Uterus (tissue), 4 donors: ENCODE data around the gene TRIOBP. TPM values are rescaled to one million over a fixed set of nuclear protein-coding genes. Genes with fewer than 3 reads are reported as not detected.

Experiments
- DNase-seq, 2 donors: peaks; one replicate each; pipeline ENCODE4 v3.0.0-alpha.2; 2019 to 2020
- H3K27ac ChIP-seq, 2 donors: fragments of 200-600 bp; sonication (generic); 1 replicate in 1 of 2; 2 replicates in 1 of 2; pipeline ENCODE4 v1.5.1; 2016 to 2018
- H3K27me3 ChIP-seq, 2 donors: fragments of 200-600 bp; sonication (generic); one replicate each; pipeline ENCODE4 v1.5.1; 2018 to 2019; ENCODE audit warnings: control low read depth in 1 of 2
- H3K36me3 ChIP-seq, 2 donors: fragments of 200-600 bp; sonication (generic); one replicate each; pipeline ENCODE4 v1.5.1; 2019; ENCODE audit warnings: control low read depth in 1 of 2
- H3K4me1 ChIP-seq, 2 donors: fragments of 200-600 bp; sonication (generic); one replicate each; pipeline ENCODE4 v1.5.1; 2018 to 2019; ENCODE audit warnings: control low read depth in 1 of 2
- H3K4me3 ChIP-seq, 2 donors: fragments of 200-600 bp; sonication (generic); 1 replicate in 1 of 2; 2 replicates in 1 of 2; pipeline ENCODE4 v1.5.1; 2018 to 2019; ENCODE audit warnings: mild to moderate bottlenecking in 1 of 2
- H3K9me3 ChIP-seq, 2 donors: fragments of 200-600 bp; sonication (generic); one replicate each; pipeline ENCODE4 v1.5.1; 2019; ENCODE audit warnings: control low read depth in 1 of 2
- POLR2A ChIP-seq, 2 donors: fragments of 450-650 bp; IDR thresholded peaks; one replicate each; pipeline ENCODE4 v1.6.1; 2016; ENCODE audit warnings: antibody characterized with exemption in 2 of 2, mild to moderate bottlenecking in 1 of 2, moderate library complexity in 1 of 2
- intact Hi-C: fragments of 100-400 bp; cut with DNase I; formaldehyde crosslinking; loops from one replicate; pipeline ENCODE4 v1.15.1; 2023; ENCODE audit warnings: low total_unique reads
- total RNA-seq, 4 donors: library from RNA; depleted of rRNA in 3 of 4; stranded (reverse); fragments of >200 nt in 3 of 4; gene quantifications; one replicate each; pipeline versions ENCODE4 v1.1.0 to v1.2.4, GENCODE V29; 2014 to 2023
- TF ChIP-seq, protein P1 (sequence below), 4 experiments: fragments of 200-600 bp in 2 of 4; fragments of 450-650 bp in 2 of 4; sonication (generic) in 2 of 4; IDR thresholded peaks; one replicate each; pipeline ENCODE4 v1.5.1; 2016 to 2019; ENCODE audit warnings: antibody characterized with exemption in 4 of 4, mild to moderate bottlenecking in 2 of 4, moderate library complexity in 1 of 4
- donor health status: DM: yes; HTN: yes; CAD: no.

The TRIOBP gene
- total RNA-seq, 4 donors from 2014 or later: 56.2 to 177 (median 127) TPM

DNA sequence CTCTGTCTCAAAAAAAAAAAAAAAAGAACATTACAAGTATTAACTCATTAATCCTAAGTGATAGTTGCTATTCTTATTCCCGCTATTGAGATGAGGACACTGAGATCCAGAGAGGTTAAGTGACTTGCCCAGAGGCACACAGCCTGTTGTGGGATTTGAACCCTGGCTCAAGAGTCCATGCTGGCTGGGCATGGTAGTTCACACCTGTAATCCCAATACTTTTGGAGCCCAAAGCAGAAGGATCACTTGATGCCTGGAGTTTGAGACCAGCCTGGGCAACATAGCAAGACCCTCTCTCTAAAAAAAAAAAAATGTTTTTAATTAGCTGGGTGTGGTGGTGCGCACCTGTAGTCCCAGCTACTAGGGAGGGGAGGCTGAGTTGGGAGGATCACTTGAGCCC is 115.0 kb downstream of the TRIOBP start:
- H3K27ac ChIP-seq: no peak overlapping the region
- no peak for TF ChIP-seq POLR2A (IDR thresholded peaks at IDR 0.05)
- TF ChIP-seq, protein P1, sequence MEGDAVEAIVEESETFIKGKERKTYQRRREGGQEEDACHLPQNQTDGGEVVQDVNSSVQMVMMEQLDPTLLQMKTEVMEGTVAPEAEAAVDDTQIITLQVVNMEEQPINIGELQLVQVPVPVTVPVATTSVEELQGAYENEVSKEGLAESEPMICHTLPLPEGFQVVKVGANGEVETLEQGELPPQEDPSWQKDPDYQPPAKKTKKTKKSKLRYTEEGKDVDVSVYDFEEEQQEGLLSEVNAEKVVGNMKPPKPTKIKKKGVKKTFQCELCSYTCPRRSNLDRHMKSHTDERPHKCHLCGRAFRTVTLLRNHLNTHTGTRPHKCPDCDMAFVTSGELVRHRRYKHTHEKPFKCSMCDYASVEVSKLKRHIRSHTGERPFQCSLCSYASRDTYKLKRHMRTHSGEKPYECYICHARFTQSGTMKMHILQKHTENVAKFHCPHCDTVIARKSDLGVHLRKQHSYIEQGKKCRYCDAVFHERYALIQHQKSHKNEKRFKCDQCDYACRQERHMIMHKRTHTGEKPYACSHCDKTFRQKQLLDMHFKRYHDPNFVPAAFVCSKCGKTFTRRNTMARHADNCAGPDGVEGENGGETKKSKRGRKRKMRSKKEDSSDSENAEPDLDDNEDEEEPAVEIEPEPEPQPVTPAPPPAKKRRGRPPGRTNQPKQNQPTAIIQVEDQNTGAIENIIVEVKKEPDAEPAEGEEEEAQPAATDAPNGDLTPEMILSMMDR (IDR thresholded peaks at IDR 0.05): no peak
- no peaks in the 10 kb centered on the region for H3K27me3 ChIP-seq
- DNase-seq: no peak
- no peaks in the 10 kb centered on the region for H3K36me3 ChIP-seq
- H3K9me3 ChIP-seq: no peaks in the 10 kb centered on the region
- no peak overlapping the region for H3K4me3 ChIP-seq
- H3K4me1 ChIP-seq: peaks cover 0 to 5% of the 10 kb centered on the region in 2 donors
- intact Hi-C loops: no loop called here

DNA sequence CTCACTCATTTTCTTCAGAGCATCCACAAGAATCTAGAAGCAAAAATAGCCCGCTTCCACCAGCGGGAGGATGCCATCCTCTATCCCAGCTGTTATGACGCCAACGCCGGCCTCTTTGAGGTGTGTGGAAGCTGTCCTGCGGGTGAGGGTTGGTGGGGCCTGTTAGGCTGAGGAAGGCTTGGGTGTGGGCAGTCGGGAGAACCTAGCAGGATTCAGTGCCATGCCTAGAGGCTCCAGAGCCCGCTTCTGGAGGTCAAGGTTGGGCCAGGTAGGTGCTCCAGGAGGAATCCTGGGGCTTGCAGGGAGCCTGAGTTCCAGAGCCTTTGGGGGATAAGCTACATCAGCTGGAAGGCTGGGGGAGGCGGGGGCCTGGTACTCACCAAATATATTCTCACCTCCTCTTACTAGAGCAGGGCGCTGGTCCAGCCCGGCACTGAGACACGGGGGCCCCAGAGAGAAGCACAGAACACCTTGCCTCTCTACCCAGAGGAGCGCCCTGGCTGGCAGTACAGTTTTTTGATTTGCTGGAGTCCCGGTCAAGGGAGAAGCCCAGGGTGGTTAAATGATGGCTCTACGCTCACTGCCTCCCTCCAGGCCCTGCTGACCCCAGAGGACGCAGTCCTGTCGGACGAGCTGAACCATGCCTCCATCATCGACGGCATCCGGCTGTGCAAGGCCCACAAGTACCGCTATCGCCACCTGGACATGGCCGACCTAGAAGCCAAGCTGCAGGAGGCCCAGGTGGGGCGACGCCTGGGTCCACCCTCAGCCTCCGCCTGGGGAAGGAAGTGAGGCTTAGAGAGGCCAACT is 116.2 kb downstream of the TRIOBP start:
- Histone ChIP-seq H3K27ac (no peak overlapping the region), H3K27me3 (no peaks in the 10 kb centered on the region), H3K36me3 (no peaks in the 10 kb centered on the region), H3K4me1 (peaks cover 0 to 8% of the 10 kb centered on the region in 2 donors), H3K4me3 (no peak overlapping the region), H3K9me3 (no peaks in the 10 kb centered on the region)
- intact Hi-C loops: no loop called here
- no peak for TF ChIP-seq POLR2A (IDR thresholded peaks at IDR 0.05)
- TF ChIP-seq, protein P1 (IDR thresholded peaks at IDR 0.05): no peak
- no peak for DNase-seq

DNA sequence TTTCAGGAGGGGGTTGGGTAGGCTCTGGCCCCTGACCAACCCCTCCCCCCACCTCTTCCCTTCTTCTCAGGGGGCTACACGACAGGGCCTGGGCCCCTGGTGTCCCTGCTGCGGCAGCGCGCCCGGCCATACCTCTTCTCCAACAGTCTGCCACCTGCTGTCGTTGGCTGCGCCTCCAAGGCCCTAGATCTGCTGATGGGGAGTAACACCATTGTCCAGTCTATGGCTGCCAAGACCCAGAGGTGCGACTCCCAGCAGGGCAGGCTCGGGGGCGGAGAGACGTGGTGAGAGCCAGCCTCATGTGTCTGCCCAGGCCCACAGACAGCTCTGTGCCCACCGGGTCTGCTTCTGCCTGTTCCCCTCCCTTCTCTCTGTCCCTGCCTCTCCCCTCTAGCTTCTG is 118.7 kb downstream of the TRIOBP start:
- intact Hi-C loops: loop anchor here (5.0 kb wide), 1 partner anchor 152 kb away; no protein-coding TSS in a partner anchor
- Histone ChIP-seq H3K36me3 (no peaks in the 10 kb centered on the region), H3K4me3 (no peak overlapping the region), H3K9me3 (no peaks in the 10 kb centered on the region), H3K27me3 (peaks cover 0 to 4% of the 10 kb centered on the region in 2 donors), H3K4me1 (peaks cover 0 to 13% of the 10 kb centered on the region in 2 donors), H3K27ac (no peak overlapping the region)
- TF ChIP-seq POLR2A (IDR thresholded peaks at IDR 0.05): no peak
- TF ChIP-seq, protein P1 (IDR thresholded peaks at IDR 0.05): no peak
- no peak for DNase-seq

DNA sequence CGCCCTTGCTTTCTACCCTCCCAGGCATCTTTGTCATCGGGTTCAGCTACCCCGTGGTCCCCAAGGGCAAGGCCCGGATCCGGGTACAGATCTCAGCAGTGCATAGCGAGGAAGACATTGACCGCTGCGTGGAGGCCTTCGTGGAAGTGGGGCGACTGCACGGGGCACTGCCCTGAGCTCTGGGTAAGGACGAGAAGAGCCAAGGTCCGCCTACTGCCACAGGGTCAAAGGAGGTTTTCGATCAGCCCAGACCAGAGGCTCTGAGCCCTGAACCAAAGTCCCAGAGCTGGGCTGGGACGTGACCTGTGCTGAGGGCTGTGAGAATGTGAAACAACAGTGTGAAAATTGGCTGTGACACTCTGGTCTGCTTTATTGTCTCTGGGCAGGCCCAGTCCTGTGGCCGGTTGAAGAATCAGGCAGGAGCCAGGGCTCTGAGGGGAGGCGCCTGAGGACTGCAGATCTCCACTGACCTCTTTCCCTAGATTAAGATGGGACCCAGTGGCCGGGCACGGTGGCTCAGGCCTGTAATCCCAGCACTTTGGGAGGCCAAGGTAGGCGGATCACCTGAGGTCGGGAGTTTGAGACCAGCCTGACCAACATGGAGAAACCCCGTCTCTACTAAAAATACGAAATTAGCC is 119.8 kb downstream of the TRIOBP start:
- Histone ChIP-seq H3K36me3 (no peaks in the 10 kb centered on the region), H3K4me1 (peaks cover 0 to 13% of the 10 kb centered on the region in 2 donors), H3K4me3 (no peak overlapping the region), H3K27me3 (peaks cover 0 to 12% of the 10 kb centered on the region in 2 donors), H3K9me3 (no peaks in the 10 kb centered on the region), H3K27ac (no peak overlapping the region)
- TF ChIP-seq POLR2A (IDR thresholded peaks at IDR 0.05): no peak
- TF ChIP-seq, protein P1 (IDR thresholded peaks at IDR 0.05): no peak
- intact Hi-C loops: loop anchor here (2.0 to 5.0 kb wide), 2 partner anchors 48 to 151 kb away; no protein-coding TSS in a partner anchor
- DNase-seq: no peak
